Stimulated activated CD4-positive, alpha-beta T cell treated with anti-CD3 and anti-CD28 coated beads, Interleukin-1b, Interleukin-23, amount 100 ng/mL, for 24 hours (primary cell): ENCODE measurements around the gene IQSEC3.
"Not testable (repeated sequence)": the region's sequence is repeated elsewhere in the genome, so short reads cannot be mapped to it uniquely, and the experiment has no call there.

ENCODE experiments used
- DNase-seq, 4 experiments: peaks; one replicate each; pipeline ENCODE4 v3.0.0-alpha.2; 2020; ENCODE audit warnings: low read depth in 4 of 4, low spot score in 1 of 4

IQSEC3 gene

GRCh38 chr12:109872-110271, 43.3 kb downstream of the IQSEC3 start:
- DNase-seq, result no peak

- DNase-seq, result no peak
Measured at GRCh38 chr12:111699-112493, 45.3 kb downstream of the IQSEC3 start.

- no peak for DNase-seq
Measured at GRCh38 chr12:113347-113746, 46.8 kb downstream of the IQSEC3 start.

- DNase-seq, result no peak
Measured at GRCh38 chr12:114626-115211, 48.2 kb downstream of the IQSEC3 start.

GRCh38 chr12:115518-115917, 49.0 kb downstream of the IQSEC3 start:
- DNase-seq, result no peak

GRCh38 chr12:115960-116915, 49.7 kb downstream of the IQSEC3 start:
- no peak for DNase-seq

- DNase-seq, result no peak
Measured at GRCh38 chr12:117311-117710, 50.7 kb downstream of the IQSEC3 start.

- no peak for DNase-seq
Measured at GRCh38 chr12:117816-118345, 51.3 kb downstream of the IQSEC3 start.

- DNase-seq, result no peak
Measured at GRCh38 chr12:118591-118990, 52.0 kb downstream of the IQSEC3 start.

- no peak for DNase-seq
Measured at GRCh38 chr12:120951-121350, 54.4 kb downstream of the IQSEC3 start.

GRCh38 chr12:121647-122046, 55.1 kb downstream of the IQSEC3 start:
- no peak for DNase-seq

- no peak for DNase-seq
Measured at GRCh38 chr12:125075-125474, 58.5 kb downstream of the IQSEC3 start.

- no peak for DNase-seq
Measured at GRCh38 chr12:125566-125965, 59.0 kb downstream of the IQSEC3 start.

- no peak for DNase-seq
Measured at GRCh38 chr12:128079-128478, 61.5 kb downstream of the IQSEC3 start.

GRCh38 chr12:129001-129400, 62.4 kb downstream of the IQSEC3 start:
- no peak for DNase-seq

- DNase-seq, result no peak
Measured at GRCh38 chr12:130519-130918, 64.0 kb downstream of the IQSEC3 start.

- DNase-seq, result no peak
Measured at GRCh38 chr12:131008-131407, 64.4 kb downstream of the IQSEC3 start.

- no peak for DNase-seq
Measured at GRCh38 chr12:131732-132495, 65.3 kb downstream of the IQSEC3 start.

GRCh38 chr12:133616-134232, 67.2 kb downstream of the IQSEC3 start:
- not testable (repeated sequence) for DNase-seq

- DNase-seq, result no peak
Measured at GRCh38 chr12:135138-135537, 68.6 kb downstream of the IQSEC3 start.
